ENCODE data around the gene QRICH2. TPM values are rescaled to one million over a fixed set of nuclear protein-coding genes. Genes with fewer than 3 reads are reported as not detected.
A peak's percentile ranks its signal among the peaks of the same experiment; 100 is the strongest.

Gene QRICH2
- total RNA-seq, 1 donor from 2014 or later, result 3.4 TPM

GRCh38 chr17:76241691-76242255 lies 66.3 kb downstream of the QRICH2 start:
- no peaks in the 10 kb centered on the region for H3K9me3 ChIP-seq
- H3K4me3 ChIP-seq, result peak overlapping the region; percentile 61
- no peaks in the 10 kb centered on the region for H3K36me3 ChIP-seq
- intact Hi-C loops (cut with DNase I), result no loop called here
- TF ChIP-seq CTCF (IDR thresholded peaks at IDR 0.05), result no peak
- no peak overlapping the region for H3K27ac ChIP-seq
- peaks cover 21% of the 10 kb centered on the region for H3K4me1 ChIP-seq
- DNase-seq, result no peak
- no peaks in the 10 kb centered on the region for H3K27me3 ChIP-seq
- ATAC-seq, result no peak

- H3K36me3 ChIP-seq, result no peaks in the 10 kb centered on the region
- no peaks in the 10 kb centered on the region for H3K27me3 ChIP-seq
- ATAC-seq (no peak), DNase-seq (no peak)
- no peak overlapping the region for H3K27ac ChIP-seq
- H3K4me1 ChIP-seq, result peaks cover 18% of the 10 kb centered on the region
- TF ChIP-seq CTCF (IDR thresholded peaks at IDR 0.05), result no peak
- no peaks in the 10 kb centered on the region for H3K9me3 ChIP-seq
- intact Hi-C loops (cut with DNase I), result no loop called here
- peak overlapping the region; percentile 61 for H3K4me3 ChIP-seq
Observed at GRCh38 chr17:76241204-76241538, 66.9 kb downstream of the QRICH2 start.

GRCh38 chr17:76240461-76241203 lies 67.4 kb downstream of the QRICH2 start, which contains the start of gene RNF157:
Gene RNF157, minus strand, starts transcription at chr17:76240493. Its CDS starts 253 bp downstream, at chr17:76240240.
- H3K4me1 ChIP-seq, result peaks cover 14% of the 10 kb centered on the region
- intact Hi-C loops (cut with DNase I), result no loop called here
- ATAC-seq (peak; percentile 93), DNase-seq (peak; percentile 80)
- peak within 1 kb of the TSS; percentile 61 for H3K4me3 ChIP-seq
- no peak for TF ChIP-seq CTCF (IDR thresholded peaks at IDR 0.05)
- no peaks in the 10 kb centered on the region for H3K9me3 ChIP-seq
- no peak within 1 kb of the TSS for H3K27ac ChIP-seq
- H3K27me3 ChIP-seq, result no peaks in the 10 kb centered on the region
- no peaks in the 10 kb centered on the region for H3K36me3 ChIP-seq

- peaks cover 14% of the 10 kb centered on the region for H3K4me1 ChIP-seq
Observed at GRCh38 chr17:76239538-76240274, 68.4 kb downstream of the QRICH2 start.

More at GRCh38 chr17:76239538-76240274, 68.4 kb downstream of the QRICH2 start:
- Histone ChIP-seq H3K9me3 (no peaks in the 10 kb centered on the region), H3K27me3 (no peaks in the 10 kb centered on the region), H3K36me3 (no peaks in the 10 kb centered on the region), H3K27ac (no peak overlapping the region), H3K4me3 (peak overlapping the region; percentile 45)
- TF ChIP-seq CTCF (IDR thresholded peaks at IDR 0.05), result no peak
- peak; percentile 8 for ATAC-seq
- intact Hi-C loops (cut with DNase I), result no loop called here
- DNase-seq, result no peak

Data from upper lobe of right lung (tissue), 1 donor.